ENCODE measurements around the gene CSRP1.

The CSRP1 gene

GRCh38 chr1:201554190-201554600 lies 47.3 kb upstream of the CSRP1 start:
- Histone ChIP-seq H3K79me2 (ENCODE audit: insufficient read depth, low read length) (no peaks in the 10 kb centered on the region), H3K9ac (ENCODE audit: low read length) (no peak overlapping the region), H2AFZ (ENCODE audit: low read depth, low read length, severe bottlenecking) (no peak overlapping the region), H4K20me1 (ENCODE audit: low read depth, low read length) (no peaks in the 10 kb centered on the region), H3F3A (ENCODE audit: insufficient read depth) (no peaks in the 10 kb centered on the region), H3K36me3 (ENCODE audit: low read length) (no peaks in the 10 kb centered on the region), H3K9me3 (ENCODE audit: insufficient read depth, low read length) (no peaks in the 10 kb centered on the region), H3K9me2 (replicated peaks; ENCODE audit: insufficient read depth, low read length) (no peaks in the 10 kb centered on the region), H3K4me3 (ENCODE audit: insufficient read depth, low read length, poor library complexity, severe bottlenecking) (no peak overlapping the region), H3K27ac (ENCODE audit: low read depth, low read length) (no peak overlapping the region), H3K27me3 (ENCODE audit: low read length) (no peaks in the 10 kb centered on the region), H3K4me2 (ENCODE audit: low read depth, low read length, poor library complexity, severe bottlenecking) (no peak overlapping the region)
- TF ChIP-seq CTCF (IDR thresholded peaks at IDR 0.05; ENCODE audit: insufficient read depth, low read length, poor library complexity, severe bottlenecking) (no peak), EZH2phosphoT487 (conservative IDR thresholded peaks at IDR 0.05; ENCODE audit: low read length) (no peak)

DNA sequence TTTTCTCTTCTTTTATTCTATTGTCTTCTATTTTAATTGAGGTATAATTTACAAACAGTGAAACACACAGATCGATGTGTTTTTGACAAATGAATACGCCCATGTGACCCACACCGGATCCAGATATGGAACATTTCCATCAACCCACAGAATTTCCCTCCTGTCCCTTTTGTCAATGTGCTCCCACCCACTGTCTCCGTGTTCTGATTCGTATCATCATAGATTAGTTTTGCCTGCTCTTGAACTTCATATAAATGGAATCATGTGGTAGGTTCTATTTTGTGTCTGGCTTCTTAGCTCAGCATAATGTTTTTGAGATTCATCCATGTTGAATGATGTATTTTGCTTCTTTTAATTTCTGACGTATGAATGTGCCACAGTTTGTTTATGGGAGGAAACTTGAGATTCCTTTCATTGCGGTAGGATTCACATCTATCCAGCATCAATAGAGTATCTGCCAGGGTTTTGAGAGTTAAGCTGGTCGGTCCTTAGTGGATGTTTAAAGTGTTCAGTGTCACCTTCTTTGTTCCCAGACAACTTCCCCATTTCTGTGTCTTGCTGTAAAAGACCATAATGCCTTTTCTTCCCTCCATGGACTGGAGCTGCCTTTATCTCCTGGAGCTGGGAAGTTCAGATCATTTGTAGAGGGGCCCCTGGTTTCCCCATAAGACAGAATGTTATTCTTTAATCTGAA lies 46.7 kb upstream of the CSRP1 start:
- H3F3A ChIP-seq (ENCODE audit: insufficient read depth): no peaks in the 10 kb centered on the region
- H4K20me1 ChIP-seq (ENCODE audit: low read depth, low read length): no peaks in the 10 kb centered on the region
- no peak for TF ChIP-seq CTCF (IDR thresholded peaks at IDR 0.05; ENCODE audit: insufficient read depth, low read length, poor library complexity, severe bottlenecking)
- TF ChIP-seq EZH2phosphoT487 (conservative IDR thresholded peaks at IDR 0.05; ENCODE audit: low read length): no peak
- H3K4me3 ChIP-seq (ENCODE audit: insufficient read depth, low read length, poor library complexity, severe bottlenecking): no peak overlapping the region
- no peaks in the 10 kb centered on the region for H3K9me2 ChIP-seq (replicated peaks; ENCODE audit: insufficient read depth, low read length)
- H3K27ac ChIP-seq (ENCODE audit: low read depth, low read length): no peak overlapping the region
- no peak overlapping the region for H3K4me2 ChIP-seq (ENCODE audit: low read depth, low read length, poor library complexity, severe bottlenecking)
- H3K9me3 ChIP-seq (ENCODE audit: insufficient read depth, low read length): no peaks in the 10 kb centered on the region
- H3K9ac ChIP-seq (ENCODE audit: low read length): no peak overlapping the region
- no peaks in the 10 kb centered on the region for H3K36me3 ChIP-seq (ENCODE audit: low read length)
- no peaks in the 10 kb centered on the region for H3K27me3 ChIP-seq (ENCODE audit: low read length)
- no peaks in the 10 kb centered on the region for H3K79me2 ChIP-seq (ENCODE audit: insufficient read depth, low read length)
- H2AFZ ChIP-seq (ENCODE audit: low read depth, low read length, severe bottlenecking): no peak overlapping the region

GRCh38 chr1:201552941-201553351 lies 46.0 kb upstream of the CSRP1 start:
- H3K9ac ChIP-seq (ENCODE audit: low read length): no peak overlapping the region
- no peak overlapping the region for H3K4me2 ChIP-seq (ENCODE audit: low read depth, low read length, poor library complexity, severe bottlenecking)

More at GRCh38 chr1:201552941-201553351, 46.0 kb upstream of the CSRP1 start:
- TF ChIP-seq CTCF (IDR thresholded peaks at IDR 0.05; ENCODE audit: insufficient read depth, low read length, poor library complexity, severe bottlenecking) (no peak), EZH2phosphoT487 (conservative IDR thresholded peaks at IDR 0.05; ENCODE audit: low read length) (no peak)
- Histone ChIP-seq H3K9me3 (ENCODE audit: insufficient read depth, low read length) (no peaks in the 10 kb centered on the region), H3K27me3 (ENCODE audit: low read length) (no peaks in the 10 kb centered on the region), H3F3A (ENCODE audit: insufficient read depth) (no peaks in the 10 kb centered on the region), H3K27ac (ENCODE audit: low read depth, low read length) (no peak overlapping the region), H2AFZ (ENCODE audit: low read depth, low read length, severe bottlenecking) (no peak overlapping the region), H3K36me3 (ENCODE audit: low read length) (no peaks in the 10 kb centered on the region), H3K79me2 (ENCODE audit: insufficient read depth, low read length) (no peaks in the 10 kb centered on the region), H3K4me3 (ENCODE audit: insufficient read depth, low read length, poor library complexity, severe bottlenecking) (no peak overlapping the region), H3K9me2 (replicated peaks; ENCODE audit: insufficient read depth, low read length) (no peaks in the 10 kb centered on the region), H4K20me1 (ENCODE audit: low read depth, low read length) (no peaks in the 10 kb centered on the region)
